ENCODE measurements around the gene CISD3.

CISD3 gene

GRCh38 chr17:38703742-38704605 lies 26.2 kb upstream of the CISD3 start:
- DNase-seq (ENCODE audit: low spot score in 2 of 2), result peak in 1 of 2 donors; percentile 58
- Mint-ChIP-seq H3K4me1 (peaks cover 34% of the 10 kb centered on the region), H3K27ac (peak overlapping the region; percentile 97), H3K4me3 (peak overlapping the region; percentile 94), H3K36me3 (peaks cover 2% of the 10 kb centered on the region), H3K9me3 (no peaks in the 10 kb centered on the region), H3K27me3 (no peaks in the 10 kb centered on the region)
- no peak for ATAC-seq (ENCODE audit: low read depth)

GRCh38 chr17:38704606-38705522 lies 25.3 kb upstream of the CISD3 start, which contains the start of gene MLLT6:
MLLT6 (plus strand) TSS chr17:38705273; CDS start chr17:38705633, 360 bp downstream.
- H3K9me3 Mint-ChIP-seq, result no peaks in the 10 kb centered on the region
- DNase-seq (ENCODE audit: low spot score in 2 of 2) (peak; percentile 72 to 80), ATAC-seq (ENCODE audit: low read depth) (peak; percentile 47)
- H3K27me3 Mint-ChIP-seq, result no peaks in the 10 kb centered on the region
- H3K4me3 Mint-ChIP-seq, result peak within 1 kb of the TSS; percentile 94
- H3K4me1 Mint-ChIP-seq, result peaks cover 38% of the 10 kb centered on the region
- H3K36me3 Mint-ChIP-seq, result peaks cover 8% of the 10 kb centered on the region
- peak within 1 kb of the TSS; percentile 97 for H3K27ac Mint-ChIP-seq

GRCh38 chr17:38705523-38705802 lies 24.7 kb upstream of the CISD3 start:
- Mint-ChIP-seq H3K4me3 (peak overlapping the region; percentile 94), H3K27me3 (no peaks in the 10 kb centered on the region), H3K27ac (peak overlapping the region; percentile 97), H3K36me3 (peaks cover 13% of the 10 kb centered on the region), H3K4me1 (peaks cover 40% of the 10 kb centered on the region), H3K9me3 (no peaks in the 10 kb centered on the region)
- DNase-seq (ENCODE audit: low spot score in 2 of 2) (peak in 1 of 2 donors; percentile 52), ATAC-seq (ENCODE audit: low read depth) (no peak)

- H3K27ac Mint-ChIP-seq, result peak overlapping the region; percentile 97
- peaks cover 13% of the 10 kb centered on the region for H3K36me3 Mint-ChIP-seq
- no peaks in the 10 kb centered on the region for H3K27me3 Mint-ChIP-seq
- no peak for ATAC-seq (ENCODE audit: low read depth)
- DNase-seq (ENCODE audit: low spot score in 2 of 2), result no peak
- H3K4me3 Mint-ChIP-seq, result peak overlapping the region; percentile 94
- peaks cover 40% of the 10 kb centered on the region for H3K4me1 Mint-ChIP-seq
- no peaks in the 10 kb centered on the region for H3K9me3 Mint-ChIP-seq
These were observed 24.2 kb upstream of the CISD3 start for GRCh38 chr17:38705803-38706504.

GRCh38 chr17:38706505-38707216 lies 23.5 kb upstream of the CISD3 start:
- H3K27ac Mint-ChIP-seq, result peak overlapping the region; percentile 97
- peaks cover 13% of the 10 kb centered on the region for H3K36me3 Mint-ChIP-seq
- H3K4me3 Mint-ChIP-seq, result peak overlapping the region; percentile 94
- no peak for ATAC-seq (ENCODE audit: low read depth)
- no peaks in the 10 kb centered on the region for H3K9me3 Mint-ChIP-seq
- H3K27me3 Mint-ChIP-seq, result no peaks in the 10 kb centered on the region
- DNase-seq (ENCODE audit: low spot score in 2 of 2), result no peak
- H3K4me1 Mint-ChIP-seq, result peaks cover 35% of the 10 kb centered on the region

- Mint-ChIP-seq H3K4me1 (peaks cover 32% of the 10 kb centered on the region), H3K9me3 (no peaks in the 10 kb centered on the region), H3K27ac (no peak overlapping the region), H3K27me3 (no peaks in the 10 kb centered on the region), H3K4me3 (peak overlapping the region; percentile 45), H3K36me3 (peaks cover 13% of the 10 kb centered on the region)
- DNase-seq (ENCODE audit: low spot score in 2 of 2), result no peak
- ATAC-seq (ENCODE audit: low read depth), result no peak
These were observed 22.3 kb upstream of the CISD3 start for GRCh38 chr17:38707678-38708351.

- DNase-seq (ENCODE audit: low spot score in 2 of 2) (no peak), ATAC-seq (ENCODE audit: low read depth) (no peak)
- H3K27ac Mint-ChIP-seq, result no peak overlapping the region
- H3K36me3 Mint-ChIP-seq, result peaks cover 16% of the 10 kb centered on the region
- H3K4me3 Mint-ChIP-seq, result no peak overlapping the region
- H3K4me1 Mint-ChIP-seq, result peaks cover 29% of the 10 kb centered on the region
- H3K27me3 Mint-ChIP-seq, result no peaks in the 10 kb centered on the region
- no peaks in the 10 kb centered on the region for H3K9me3 Mint-ChIP-seq
These were observed 20.9 kb upstream of the CISD3 start for GRCh38 chr17:38709104-38709820.

- ATAC-seq (ENCODE audit: low read depth) (no peak), DNase-seq (ENCODE audit: low spot score in 2 of 2) (no peak)
- Mint-ChIP-seq H3K4me3 (no peak overlapping the region), H3K9me3 (no peaks in the 10 kb centered on the region), H3K36me3 (peaks cover 20% of the 10 kb centered on the region), H3K27ac (peak overlapping the region; percentile 39), H3K4me1 (peaks cover 30% of the 10 kb centered on the region), H3K27me3 (no peaks in the 10 kb centered on the region)
These were observed 20.1 kb upstream of the CISD3 start for GRCh38 chr17:38709864-38710603.

GRCh38 chr17:38710604-38710962 lies 19.6 kb upstream of the CISD3 start:
- H3K27me3 Mint-ChIP-seq, result no peaks in the 10 kb centered on the region
- peaks cover 22% of the 10 kb centered on the region for H3K36me3 Mint-ChIP-seq
- no peak overlapping the region for H3K27ac Mint-ChIP-seq
- no peak for DNase-seq (ENCODE audit: low spot score in 2 of 2)
- no peak for ATAC-seq (ENCODE audit: low read depth)
- H3K9me3 Mint-ChIP-seq, result no peaks in the 10 kb centered on the region
- H3K4me3 Mint-ChIP-seq, result no peak overlapping the region
- peaks cover 32% of the 10 kb centered on the region for H3K4me1 Mint-ChIP-seq

GRCh38 chr17:38710985-38711384 lies 19.2 kb upstream of the CISD3 start:
- Mint-ChIP-seq H3K9me3 (no peaks in the 10 kb centered on the region), H3K27me3 (no peaks in the 10 kb centered on the region), H3K36me3 (peaks cover 24% of the 10 kb centered on the region), H3K4me1 (peaks cover 33% of the 10 kb centered on the region), H3K27ac (no peak overlapping the region), H3K4me3 (no peak overlapping the region)
- no peak for ATAC-seq (ENCODE audit: low read depth)
- no peak for DNase-seq (ENCODE audit: low spot score in 2 of 2)

- Mint-ChIP-seq H3K4me1 (peaks cover 29% of the 10 kb centered on the region), H3K27ac (no peak overlapping the region), H3K36me3 (peaks cover 27% of the 10 kb centered on the region), H3K4me3 (no peak overlapping the region), H3K27me3 (no peaks in the 10 kb centered on the region), H3K9me3 (no peaks in the 10 kb centered on the region)
- ATAC-seq (ENCODE audit: low read depth), result no peak
- DNase-seq (ENCODE audit: low spot score in 2 of 2), result no peak
These were observed 18.2 kb upstream of the CISD3 start for GRCh38 chr17:38711792-38712571.
